Activated CD8-positive, alpha-beta memory T cell treated with anti-CD3 and anti-CD28 coated beads, Interleukin-2, amount 50 U/mL, for 1 hour (primary cell): Measurements from ENCODE around the gene TNS3.
"Not testable (repeated sequence)": the region's sequence is repeated elsewhere in the genome, so short reads cannot be mapped to it uniquely, and the experiment has no call there.

Source experiments
- DNase-seq: peaks from one replicate; pipeline ENCODE4 v3.0.0-alpha.2; 2020; ENCODE audit errors: extremely low read depth

The TNS3 gene

GRCh38 chr7:47602272-47603004, 20.5 kb upstream of the TNS3 start:
- no peak for DNase-seq

DNA sequence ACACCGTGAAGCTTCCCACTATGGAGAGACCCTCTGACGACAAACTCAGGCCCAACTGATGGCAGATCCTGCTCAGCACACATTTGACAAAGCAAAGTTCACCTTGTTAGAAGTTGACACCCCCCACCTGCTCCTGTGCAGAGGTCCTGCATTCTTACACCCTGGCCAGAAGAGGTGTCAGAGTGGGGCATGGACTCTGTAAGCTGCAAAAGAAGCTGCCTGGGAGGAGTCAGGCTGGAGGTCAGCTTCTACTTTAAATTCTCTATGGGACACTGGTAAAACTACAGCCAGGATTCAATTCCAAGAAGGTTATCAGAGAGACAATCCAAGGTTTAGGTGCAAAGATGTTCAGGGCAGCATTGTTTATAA, 20.0 kb upstream of the TNS3 start:
- no peak for DNase-seq

GRCh38 chr7:47601119-47601880, 19.4 kb upstream of the TNS3 start:
- DNase-seq: no peak

DNA sequence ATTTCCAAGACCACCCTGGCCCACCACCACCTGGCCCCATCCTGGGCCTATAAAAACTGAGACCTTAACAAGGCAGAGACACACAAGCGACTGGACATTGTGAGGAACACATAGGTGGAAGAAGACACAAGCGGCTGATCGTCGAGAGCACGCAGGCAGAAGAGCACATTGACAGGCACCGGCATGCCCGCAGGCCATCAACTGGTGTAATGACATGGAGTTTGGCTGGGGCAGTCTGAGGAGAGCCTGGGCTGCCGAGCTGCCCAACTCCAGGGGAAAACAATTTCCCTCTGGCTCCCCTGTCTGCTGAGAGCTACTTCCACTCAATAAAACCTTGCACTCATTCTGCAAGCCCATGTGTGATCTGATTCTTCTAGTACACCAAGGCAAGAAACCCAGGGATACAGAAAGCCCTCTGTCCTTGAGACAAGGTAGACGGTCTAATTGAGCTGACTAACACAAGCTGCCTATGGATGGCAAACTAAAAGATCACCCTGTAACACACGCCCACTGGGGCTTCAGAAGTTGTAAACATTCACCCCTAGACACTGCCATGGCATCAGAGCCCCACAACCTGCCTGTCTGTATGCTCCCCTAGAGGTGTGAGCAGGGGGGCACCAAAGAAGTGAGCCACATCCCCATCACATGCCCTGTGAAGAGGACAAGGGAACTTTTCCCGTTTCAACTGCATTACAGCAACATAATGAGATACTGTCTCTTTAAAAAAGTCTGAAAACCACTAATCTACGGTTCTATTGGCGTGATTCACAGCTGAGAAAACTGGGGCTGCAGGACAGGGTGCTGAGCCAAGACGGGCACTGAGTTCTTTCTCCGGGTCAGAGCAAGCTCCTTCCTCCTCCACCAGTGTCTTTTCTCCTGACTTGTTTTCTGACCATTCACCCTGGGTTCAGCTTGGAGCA, 18.5 kb upstream of the TNS3 start:
- DNase-seq: no peak

DNA sequence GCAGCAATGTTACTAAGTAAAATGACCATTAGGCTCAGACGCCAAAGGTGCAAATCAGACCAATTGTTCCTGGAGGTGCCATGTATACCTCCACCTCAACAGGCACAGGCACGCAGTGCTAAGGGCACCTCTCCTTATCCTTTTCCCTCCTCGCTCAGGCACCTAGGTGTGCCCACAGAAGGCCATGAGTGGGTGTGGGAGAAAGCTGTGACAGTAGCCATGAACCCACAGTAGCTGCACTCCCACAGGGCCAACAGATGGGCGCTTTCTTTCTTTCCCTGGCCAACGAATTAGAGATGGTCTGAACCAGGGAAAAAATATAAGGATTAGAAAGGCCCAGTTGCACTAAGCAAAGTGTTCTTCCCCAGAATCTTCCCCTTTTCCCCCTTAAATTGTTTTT, 15.5 kb upstream of the TNS3 start:
- DNase-seq: no peak

DNA sequence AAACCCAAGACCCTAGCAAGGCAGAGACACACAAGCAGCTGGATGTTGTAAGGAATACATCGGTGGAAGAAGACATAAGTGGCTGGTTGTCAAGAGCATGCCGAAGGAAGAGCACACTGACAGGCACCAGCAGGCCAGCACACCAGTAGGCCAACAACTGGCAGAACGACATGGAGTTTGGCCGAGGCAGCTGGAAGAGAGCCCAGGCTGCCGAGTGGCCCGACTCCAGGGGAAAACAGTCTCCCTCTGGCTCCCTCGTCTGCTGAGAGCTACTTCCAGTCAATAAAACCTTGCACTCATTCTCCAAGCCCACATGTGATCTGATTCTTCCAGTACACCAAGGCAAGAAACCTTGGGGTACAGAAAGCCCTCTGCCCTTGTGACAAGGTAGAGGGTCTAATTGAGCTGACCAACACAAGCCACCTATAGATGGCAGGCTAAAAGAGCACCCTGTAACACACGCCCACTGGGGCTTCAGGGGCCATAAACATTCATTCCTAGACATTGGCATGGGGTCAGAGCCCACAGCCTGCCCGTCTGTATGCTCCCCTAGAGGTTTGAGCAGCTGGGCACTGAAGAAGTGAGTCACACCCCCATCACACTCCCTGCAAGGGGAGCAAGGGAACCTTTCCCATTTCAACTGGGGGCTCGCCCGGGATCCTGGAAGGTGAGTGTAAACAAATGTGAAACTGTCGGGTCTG, 14.7 kb upstream of the TNS3 start:
- DNase-seq: no peak

DNA sequence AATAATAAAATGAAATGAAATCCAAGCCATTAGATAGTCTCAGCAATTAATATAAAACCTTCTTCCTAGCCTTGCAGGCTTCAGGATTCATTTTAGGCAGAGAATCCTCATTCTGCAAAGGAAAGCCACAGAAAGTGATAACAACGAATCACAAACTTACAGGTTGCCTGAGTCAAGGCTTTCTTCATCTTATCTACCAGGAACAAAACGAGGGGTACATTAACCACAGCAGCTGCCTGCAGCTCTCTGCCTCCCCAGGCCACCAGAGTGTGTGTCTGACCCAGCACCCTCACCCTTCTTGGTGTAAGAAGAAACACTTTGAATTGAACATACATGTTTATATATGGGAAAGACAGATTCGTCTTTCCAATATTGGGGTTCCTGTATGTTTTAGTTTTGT, 12.5 kb upstream of the TNS3 start:
- DNase-seq: no peak

DNA sequence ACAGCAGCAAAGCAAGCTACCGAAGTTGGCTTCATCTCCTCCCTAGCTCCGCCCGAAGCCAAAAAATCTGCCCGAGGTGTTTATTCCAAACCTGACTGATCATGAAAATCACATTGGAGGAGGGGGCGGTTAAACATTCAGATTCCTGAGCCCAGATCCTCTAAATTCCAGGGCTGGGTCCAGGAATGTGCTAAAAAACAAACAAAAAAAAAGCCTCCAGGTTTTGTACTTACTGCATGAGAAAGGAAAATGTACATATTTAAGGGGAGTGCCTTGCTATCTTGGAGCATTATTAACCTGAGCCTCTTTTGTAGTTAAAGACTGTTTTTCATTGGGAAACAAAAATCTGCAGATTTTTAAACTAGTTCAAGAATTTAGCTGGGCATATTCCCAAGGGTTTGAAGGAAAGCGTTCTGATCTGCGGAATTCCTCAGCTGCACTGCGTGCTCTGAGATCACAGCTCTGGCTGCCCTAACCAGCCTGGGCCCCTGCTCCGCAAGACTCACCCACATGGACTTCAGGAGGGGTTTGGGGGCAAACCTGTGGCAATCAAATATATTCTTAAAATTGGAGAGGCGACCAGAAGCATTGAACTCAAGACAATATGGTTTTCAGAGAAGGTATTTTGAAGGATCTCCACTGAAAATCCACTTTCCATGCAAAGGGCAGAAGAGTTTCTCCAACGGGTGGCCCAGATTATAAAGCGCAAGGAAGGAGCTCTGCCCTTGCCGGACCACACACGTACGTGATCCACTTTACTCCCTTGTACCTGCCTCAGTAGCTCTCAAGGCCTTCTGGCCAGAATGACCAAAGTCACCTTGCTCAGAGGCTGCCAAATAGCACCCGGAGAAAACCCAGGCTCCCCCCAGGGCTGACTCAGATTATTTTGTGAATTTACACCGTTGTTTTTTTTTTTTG, 10.0 kb upstream of the TNS3 start:
- DNase-seq: no peak

DNA sequence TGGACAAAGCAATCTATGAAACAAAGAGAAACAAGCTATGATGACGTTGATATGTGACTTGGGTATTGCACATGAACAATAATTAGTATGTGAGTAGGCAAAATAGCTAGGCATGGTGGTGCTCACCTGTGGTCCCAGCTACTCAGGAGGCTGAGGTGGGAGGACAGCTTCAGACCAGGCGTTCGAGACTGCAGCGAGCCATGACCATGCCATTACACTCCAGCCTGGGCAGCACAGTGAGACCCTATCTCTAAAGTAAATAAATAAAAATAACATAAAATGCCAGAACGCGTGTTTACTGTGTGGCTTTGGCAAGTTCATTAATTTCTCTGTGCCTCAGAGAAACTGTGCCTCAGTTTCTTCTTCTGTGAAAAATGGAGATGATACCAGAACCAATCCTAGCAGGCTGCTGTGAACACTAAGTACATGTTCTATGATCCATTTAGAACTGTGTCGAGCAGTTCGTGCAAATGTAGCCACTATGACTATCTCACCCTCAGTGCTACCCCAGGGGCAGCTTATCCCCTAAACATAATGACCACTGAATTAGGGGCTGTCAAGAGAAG, 9.3 kb upstream of the TNS3 start:
- no peak for DNase-seq

DNA sequence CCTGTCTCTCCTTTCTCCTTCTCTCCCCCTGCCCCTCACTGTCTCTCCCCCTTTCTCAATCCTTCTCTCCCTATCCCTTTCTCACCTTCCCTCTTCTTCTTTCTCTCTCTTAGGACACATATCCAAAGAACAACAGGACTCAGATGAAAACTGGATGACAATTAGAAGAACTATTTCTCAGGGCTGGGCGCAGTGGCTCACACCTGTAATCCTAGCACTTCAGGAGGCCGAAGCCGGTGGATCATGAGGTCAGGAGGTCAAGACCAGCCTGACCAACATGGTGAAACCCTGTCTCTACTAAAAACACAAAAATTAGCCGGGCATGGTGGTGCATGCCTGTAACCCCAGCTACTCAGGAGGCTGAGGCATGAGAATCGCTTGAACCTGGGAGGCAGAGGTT, 8.3 kb upstream of the TNS3 start:
- DNase-seq: not testable (repeated sequence)

GRCh38 chr7:47588704-47589225, 6.9 kb upstream of the TNS3 start:
- DNase-seq: no peak

- DNase-seq: no peak
These were observed 6.1 kb upstream of the TNS3 start for GRCh38 chr7:47587976-47588375.

GRCh38 chr7:47587351-47587750, 5.4 kb upstream of the TNS3 start:
- no peak for DNase-seq

DNA sequence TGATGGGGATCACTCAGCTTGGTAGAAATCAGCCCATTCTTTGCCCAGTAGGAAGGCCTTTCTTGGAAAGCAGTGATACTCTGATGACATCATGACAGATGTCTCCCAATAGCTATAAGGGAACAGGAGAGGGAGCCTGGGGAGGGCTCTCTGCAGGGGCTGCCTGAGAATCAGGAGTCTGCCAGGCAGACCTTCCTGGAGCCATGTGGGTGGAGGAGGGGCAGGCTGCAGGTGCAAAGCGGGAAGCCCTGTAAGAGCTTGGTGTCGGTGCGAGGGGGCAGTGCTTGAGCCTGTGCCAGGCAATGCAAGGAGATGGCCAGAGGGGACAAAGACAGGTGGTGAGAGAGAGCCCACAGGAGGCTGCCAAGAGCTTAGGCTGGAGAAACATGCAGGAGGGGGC, 5.0 kb upstream of the TNS3 start:
- DNase-seq: no peak

DNA sequence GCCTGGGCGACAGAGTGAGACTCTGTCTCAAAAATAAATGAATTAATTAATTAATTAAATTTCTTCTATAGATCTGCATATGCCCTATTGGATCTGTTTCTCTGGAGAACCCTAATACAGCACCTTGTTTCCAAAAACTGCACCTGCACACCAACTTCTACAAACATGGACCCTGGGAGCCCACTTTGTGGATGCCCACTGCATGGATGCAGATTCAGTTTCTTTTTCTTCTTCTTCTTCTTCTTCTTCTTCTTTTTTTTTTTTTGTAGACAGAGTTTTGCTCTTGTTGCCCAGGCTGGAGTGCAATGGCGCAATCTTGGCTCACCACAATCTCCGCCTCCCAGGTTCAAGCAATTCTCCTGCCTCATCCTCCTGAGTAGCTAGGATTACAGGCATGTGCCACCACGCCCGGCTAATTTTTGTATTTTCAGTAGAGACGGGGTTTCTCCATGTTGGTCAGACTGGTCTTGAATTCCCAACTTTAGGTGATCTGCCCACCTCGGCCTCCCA, 4.3 kb upstream of the TNS3 start:
- DNase-seq: not testable (repeated sequence)

DNA sequence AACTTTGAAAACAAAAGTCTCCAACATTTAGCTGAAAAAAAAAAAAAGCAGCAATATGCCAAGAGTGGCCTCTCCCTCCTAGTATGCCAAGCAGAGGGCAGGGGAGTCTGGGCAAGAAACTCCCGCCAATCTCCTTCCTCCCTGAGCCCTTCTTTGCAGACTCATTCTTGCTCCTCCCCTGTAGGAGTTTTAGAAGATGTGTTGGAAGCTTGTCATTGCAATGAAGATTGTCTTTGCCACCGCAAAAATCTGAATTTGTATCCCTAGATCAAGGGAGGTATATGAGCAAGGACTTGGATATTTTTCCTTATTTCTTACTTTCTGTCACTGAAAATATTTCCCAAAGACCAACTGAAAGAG, 2.6 kb upstream of the TNS3 start:
- no peak for DNase-seq

- no peak for DNase-seq
These were observed 2.0 kb upstream of the TNS3 start for GRCh38 chr7:47583739-47584535.

GRCh38 chr7:47582764-47583738, 1.1 kb upstream of the TNS3 start:
- DNase-seq: no peak
